GM18502 (cell line): ENCODE results near the gene VWC2L.

Source experiments
- ATAC-seq: cut with Tn5 transposase; IDR thresholded peaks from one replicate; pipeline ENCODE4 v1.9.1; 2021; ENCODE audit warnings: mild to moderate bottlenecking; ENCODE audit not compliant: unreplicated experiment, poor library complexity

Gene VWC2L

DNA sequence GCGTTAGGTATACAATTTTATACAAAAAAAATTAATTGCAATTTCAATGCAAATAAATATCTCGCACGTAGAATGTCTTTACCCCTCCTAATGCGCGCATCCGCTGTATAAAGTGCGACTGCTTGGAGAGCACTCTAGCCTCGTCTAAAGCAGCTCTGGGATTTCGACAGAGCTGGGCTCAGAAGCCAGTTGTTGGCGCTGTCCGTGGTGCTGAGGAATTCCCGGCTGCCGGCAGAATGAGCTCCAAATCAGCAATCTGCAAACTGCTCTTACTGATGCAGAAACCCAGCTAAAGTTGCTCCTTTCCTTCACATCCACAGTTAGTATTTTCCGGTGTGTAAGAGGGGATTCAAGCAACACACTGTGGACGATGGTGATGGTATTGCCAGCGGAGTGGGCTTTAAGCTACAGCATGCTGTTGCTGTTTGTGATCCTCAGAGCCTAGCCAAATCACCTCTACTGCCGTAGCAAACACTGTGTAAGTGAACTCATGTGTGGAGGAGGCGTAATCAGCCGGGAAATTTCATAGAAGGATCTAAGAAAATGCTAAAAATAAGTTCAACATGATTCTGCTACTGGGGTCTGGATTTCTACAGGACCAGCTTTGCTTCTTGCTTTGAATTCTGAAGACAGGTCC lies at the start of gene VWC2L:
TSS of gene VWC2L (plus strand) at position 137 of the 637 bp plus-strand sequence. CDS start 3,140 bp downstream, outside the sequence.
- no peak for ATAC-seq

DNA sequence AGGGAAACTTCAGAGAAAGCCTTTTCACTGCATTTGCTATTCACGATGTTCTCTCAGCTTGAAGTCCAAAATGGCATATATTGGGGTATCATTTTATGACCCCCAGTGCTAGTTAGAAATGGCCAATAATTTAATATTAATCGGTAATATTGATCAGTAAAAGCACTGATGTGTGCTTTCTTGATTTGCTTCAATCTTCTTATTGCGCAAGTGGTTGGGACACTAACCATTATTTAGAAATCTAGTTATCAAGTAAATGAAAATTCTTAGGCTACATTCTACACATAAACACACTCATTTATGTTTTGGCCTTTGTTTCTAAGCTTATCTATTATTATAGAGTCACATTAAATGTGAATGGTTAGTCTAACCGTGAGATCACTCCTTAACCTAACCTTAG lies 49.7 kb upstream of the VWC2L start:
- ATAC-seq, result no peak

DNA sequence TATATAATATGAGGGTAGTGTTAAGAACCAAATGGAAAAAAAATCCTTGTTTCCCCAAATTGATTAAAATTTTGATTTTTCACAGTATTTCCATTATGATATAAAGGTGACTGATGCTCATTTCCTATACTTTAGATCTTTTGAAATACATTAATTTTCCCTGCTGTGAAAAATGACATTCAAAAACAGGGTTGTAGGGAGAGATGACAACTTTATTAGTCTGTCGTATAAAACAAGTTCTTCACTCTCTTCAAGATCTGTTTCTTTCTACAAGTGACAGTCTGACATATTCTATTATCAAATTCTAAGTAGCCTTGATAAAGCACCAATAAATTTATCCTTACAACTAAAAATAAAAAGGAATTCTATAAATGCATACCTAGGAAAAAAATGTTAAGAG lies 45.3 kb upstream of the VWC2L start:
- no peak for ATAC-seq

- no peak for ATAC-seq
Observed at GRCh38 chr2:214367171-214367570, 43.7 kb upstream of the VWC2L start.

DNA sequence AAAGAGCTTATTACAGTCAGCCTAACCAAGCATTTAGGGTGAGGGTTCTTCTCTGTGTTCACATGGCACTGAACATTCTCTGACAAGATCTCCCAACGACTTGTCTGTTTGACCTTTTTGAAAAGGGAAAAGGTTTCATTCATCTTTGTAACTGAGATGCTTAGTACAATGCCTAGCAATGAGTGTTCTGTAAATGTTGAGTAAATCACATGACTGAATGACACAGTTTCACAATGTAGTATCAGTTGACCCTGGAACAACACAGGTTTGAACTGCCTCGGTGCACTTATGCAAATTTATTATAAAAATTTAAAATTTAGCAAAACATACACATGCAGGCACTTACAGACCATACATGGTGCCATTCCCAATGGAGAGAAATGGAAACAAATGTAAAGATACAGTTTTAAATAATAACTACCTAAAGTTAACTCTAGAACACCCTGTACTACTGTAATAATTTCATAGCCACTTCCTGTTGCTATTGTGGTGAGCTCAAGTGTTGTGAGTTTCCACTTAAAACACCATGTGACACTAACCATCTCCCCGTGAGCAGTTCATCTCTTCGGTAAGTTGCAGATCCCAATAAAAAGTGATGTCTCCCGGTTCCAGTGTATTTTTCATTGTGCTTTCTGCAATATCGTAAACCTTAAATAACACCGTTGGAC lies 34.1 kb upstream of the VWC2L start:
- ATAC-seq, result peak; percentile 67

GRCh38 chr2:214377286-214377624 lies 33.6 kb upstream of the VWC2L start:
- ATAC-seq, result no peak

- no peak for ATAC-seq
Observed at GRCh38 chr2:214378455-214379103, 32.3 kb upstream of the VWC2L start.

DNA sequence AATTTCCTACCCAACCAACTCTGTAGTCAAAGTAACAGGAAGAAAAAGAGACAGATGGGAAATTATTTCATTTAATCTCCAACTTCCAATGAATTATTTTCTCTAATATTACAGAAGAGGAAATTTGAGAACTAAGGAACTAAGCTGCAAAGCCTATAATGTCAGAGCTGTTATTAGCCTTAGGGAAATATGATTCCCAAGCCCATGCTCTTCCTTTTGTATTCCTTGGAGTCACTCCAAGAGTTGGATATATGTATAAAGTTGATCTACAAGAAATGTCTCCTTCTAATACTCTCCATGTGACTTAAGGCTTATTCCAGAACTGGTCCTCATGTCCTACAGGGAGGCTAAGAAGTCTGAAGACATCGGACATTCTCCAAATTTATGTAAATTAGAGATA lies 31.6 kb upstream of the VWC2L start:
- ATAC-seq, result no peak

- ATAC-seq, result no peak
Observed at GRCh38 chr2:214380681-214381080, 30.2 kb upstream of the VWC2L start.

DNA sequence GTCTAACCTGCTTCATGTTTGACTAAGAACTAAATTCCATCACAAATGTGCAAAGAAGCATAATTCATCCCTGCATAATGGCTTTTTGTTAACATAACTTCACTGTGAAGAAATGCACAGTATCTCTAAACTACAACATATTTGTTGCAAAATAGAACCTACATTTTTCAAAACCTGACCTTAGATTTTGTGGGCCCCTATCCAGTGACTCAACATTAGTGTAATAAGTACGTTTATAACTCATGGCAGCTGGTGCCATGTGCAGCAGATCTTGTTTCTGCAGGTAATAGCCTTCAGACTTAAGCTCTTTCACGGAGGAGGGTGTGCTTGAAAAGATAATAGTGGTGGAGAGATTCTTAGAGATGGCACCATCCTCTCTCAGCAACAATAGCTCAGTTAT lies 28.6 kb upstream of the VWC2L start:
- ATAC-seq, result no peak

GRCh38 chr2:214386720-214387119 lies 24.1 kb upstream of the VWC2L start:
- no peak for ATAC-seq

DNA sequence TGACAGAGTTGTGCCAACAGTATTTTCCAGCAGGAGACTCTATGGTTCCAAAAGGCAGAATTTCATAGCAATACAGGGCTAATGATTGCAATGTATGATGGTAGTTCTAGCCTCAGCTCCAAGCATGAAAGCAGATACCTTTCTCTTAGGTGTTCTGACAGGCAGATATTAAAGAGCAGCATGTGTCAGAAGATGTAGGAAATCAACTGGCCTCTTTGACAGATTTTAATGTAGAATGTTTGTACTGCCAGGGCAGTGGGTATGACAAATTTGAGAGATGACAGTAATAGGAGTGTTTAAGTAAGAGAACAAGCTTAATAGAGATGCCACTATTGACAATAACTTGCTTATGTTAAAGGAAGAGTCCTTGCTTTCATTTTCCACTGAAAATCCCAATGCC lies 21.5 kb upstream of the VWC2L start:
- no peak for ATAC-seq

DNA sequence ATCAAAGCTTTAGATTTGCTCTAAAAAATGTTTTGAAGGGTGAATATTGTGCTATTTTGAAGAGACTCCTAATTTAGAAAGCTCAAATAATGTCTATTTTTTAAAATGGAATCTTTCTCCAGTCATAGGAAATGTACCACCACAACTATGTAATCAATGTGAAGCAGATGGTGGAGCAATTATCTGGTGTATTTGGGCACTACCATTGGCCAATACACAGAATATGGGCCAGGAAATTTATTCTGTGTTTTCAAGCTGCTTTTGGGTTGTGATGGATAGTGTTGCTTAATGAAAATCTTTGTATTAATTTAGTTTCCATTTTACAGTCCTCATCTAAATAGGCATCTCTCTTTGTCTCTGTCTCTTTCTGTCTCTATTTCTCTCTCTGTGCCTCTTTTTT lies 17.1 kb upstream of the VWC2L start:
- no peak for ATAC-seq

- ATAC-seq, result no peak
Observed at GRCh38 chr2:214395040-214395439, 15.8 kb upstream of the VWC2L start.

DNA sequence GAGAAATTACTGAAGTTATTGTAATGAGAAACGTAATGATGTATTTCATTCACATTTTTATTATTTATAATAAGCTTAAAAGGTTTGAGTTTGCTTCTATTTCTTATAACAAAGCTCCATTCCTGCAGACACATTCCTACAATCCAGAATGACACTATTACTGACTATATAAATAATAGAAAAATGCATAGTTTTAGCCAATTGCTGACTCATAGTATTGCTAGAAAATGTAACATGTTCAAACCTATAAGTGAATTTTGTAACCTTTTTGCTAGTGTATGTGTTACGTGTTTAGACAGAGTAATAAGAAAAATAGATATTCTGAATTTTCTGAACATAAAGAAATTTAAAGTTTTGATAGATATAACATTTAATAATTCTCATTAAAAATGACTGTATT lies 9.3 kb upstream of the VWC2L start:
- ATAC-seq, result no peak

- ATAC-seq, result no peak
Observed at GRCh38 chr2:214410128-214410775, 602 bp upstream of the VWC2L start.

GRCh38 chr2:214412679-214413078 lies 1.8 kb downstream of the VWC2L start:
- ATAC-seq, result no peak

DNA sequence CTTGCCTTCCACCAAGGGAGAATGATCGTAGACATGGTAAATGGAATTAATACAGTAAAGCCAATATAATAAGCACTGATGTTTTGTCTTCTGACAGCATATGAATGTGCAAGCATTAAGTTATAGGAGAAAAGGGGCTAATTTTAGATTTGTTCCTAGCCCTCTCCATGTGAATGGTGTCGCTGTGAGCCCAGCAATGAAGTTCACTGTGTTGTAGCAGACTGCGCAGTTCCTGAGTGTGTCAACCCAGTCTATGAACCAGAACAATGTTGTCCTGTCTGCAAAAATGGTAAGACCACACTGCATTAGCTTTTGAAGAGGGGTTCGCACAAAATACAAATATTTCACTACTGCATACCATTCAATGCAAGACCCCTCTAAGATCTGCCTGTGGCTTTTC lies 25.6 kb downstream of the VWC2L start:
- no peak for ATAC-seq

- no peak for ATAC-seq
Observed at GRCh38 chr2:214450118-214450894, 39.5 kb downstream of the VWC2L start.

- ATAC-seq, result no peak
Observed at GRCh38 chr2:214451516-214452275, 40.8 kb downstream of the VWC2L start.
